GM04504 (cell line): ENCODE results near the gene NEURL3.
"Not testable (repeated sequence)": the region's sequence is repeated elsewhere in the genome, so short reads cannot be mapped to it uniquely, and the experiment has no call there.

Experiments used
- DNase-seq: peaks from one replicate; pipeline ENCODE4 v3.0.0-alpha.2; 2012; ENCODE audit warnings: low read depth

The NEURL3 gene

GRCh38 chr2:96485350-96485749, 19.8 kb downstream of the NEURL3 start:
- DNase-seq, result no peak

GRCh38 chr2:96484091-96484490, 21.1 kb downstream of the NEURL3 start:
- DNase-seq, result no peak

- no peak for DNase-seq
These were observed 27.7 kb downstream of the NEURL3 start for GRCh38 chr2:96477458-96477857.

GRCh38 chr2:96471772-96472171, 33.4 kb downstream of the NEURL3 start:
- no peak for DNase-seq

GRCh38 chr2:96470636-96471035, 34.5 kb downstream of the NEURL3 start:
- no peak for DNase-seq

GRCh38 chr2:96470109-96470508, 35.0 kb downstream of the NEURL3 start:
- no peak for DNase-seq

- no peak for DNase-seq
These were observed 36.3 kb downstream of the NEURL3 start for GRCh38 chr2:96468904-96469303.

- no peak for DNase-seq
These were observed 40.5 kb downstream of the NEURL3 start for GRCh38 chr2:96464651-96465050.

- no peak for DNase-seq
These were observed 41.1 kb downstream of the NEURL3 start for GRCh38 chr2:96464061-96464460.

- DNase-seq, result no peak
These were observed 42.0 kb downstream of the NEURL3 start for GRCh38 chr2:96463119-96463518.

GRCh38 chr2:96461616-96462015, 43.5 kb downstream of the NEURL3 start:
- not testable (repeated sequence) for DNase-seq

- no peak for DNase-seq
These were observed 53.1 kb downstream of the NEURL3 start for GRCh38 chr2:96452053-96452452.

- DNase-seq, result no peak
These were observed 55.5 kb downstream of the NEURL3 start for GRCh38 chr2:96449637-96450036.

- DNase-seq, result no peak
These were observed 56.0 kb downstream of the NEURL3 start for GRCh38 chr2:96449174-96449573.

- no peak for DNase-seq
These were observed 57.4 kb downstream of the NEURL3 start for GRCh38 chr2:96447726-96448125.
